GM21360 (cell line): ENCODE measurements around the gene LMAN2.
"Not testable (repeated sequence)": the region's sequence is repeated elsewhere in the genome, so short reads cannot be mapped to it uniquely, and the experiment has no call there.

ENCODE experiments used
- ATAC-seq: cut with Tn5 transposase; IDR thresholded peaks from one replicate; pipeline ENCODE4 v1.9.1; 2021; ENCODE audit warnings: mild to moderate bottlenecking, moderate library complexity; ENCODE audit not compliant: unreplicated experiment

The LMAN2 gene

GRCh38 chr5:177365845-177366527 is 14.5 kb upstream of the LMAN2 start:
- ATAC-seq, result no peak

- no peak for ATAC-seq
Observed at GRCh38 chr5:177364159-177364962, 12.9 kb upstream of the LMAN2 start.

- no peak for ATAC-seq
Observed at GRCh38 chr5:177363565-177363964, 12.1 kb upstream of the LMAN2 start.

- ATAC-seq, result peak; percentile 37
Observed at GRCh38 chr5:177362610-177363507, 11.4 kb upstream of the LMAN2 start.

GRCh38 chr5:177362292-177362609 is 10.8 kb upstream of the LMAN2 start:
- ATAC-seq, result no peak

GRCh38 chr5:177361418-177362291 is 10.2 kb upstream of the LMAN2 start:
- no peak for ATAC-seq

GRCh38 chr5:177360740-177361139 is 9.3 kb upstream of the LMAN2 start:
- ATAC-seq, result not testable (repeated sequence)

GRCh38 chr5:177359860-177360259 is 8.4 kb upstream of the LMAN2 start:
- no peak for ATAC-seq

- ATAC-seq, result no peak
Observed at GRCh38 chr5:177359451-177359851, 8.0 kb upstream of the LMAN2 start.

- ATAC-seq, result no peak
Observed at GRCh38 chr5:177358370-177358819, 6.9 kb upstream of the LMAN2 start.

GRCh38 chr5:177357459-177358351 is 6.2 kb upstream of the LMAN2 start, which contains the start of gene RGS14:
Gene RGS14 (plus strand): TSS chr5:177357924. CDS start chr5:177358025, 101 bp downstream.
- ATAC-seq, result peak; percentile 69

- ATAC-seq, result no peak
Observed at GRCh38 chr5:177357146-177357458, 5.6 kb upstream of the LMAN2 start.

- no peak for ATAC-seq
Observed at GRCh38 chr5:177356746-177357145, 5.3 kb upstream of the LMAN2 start.

- no peak for ATAC-seq
Observed at GRCh38 chr5:177355868-177356168, 4.3 kb upstream of the LMAN2 start.

- ATAC-seq, result no peak
Observed at GRCh38 chr5:177355162-177355867, 3.8 kb upstream of the LMAN2 start.

- no peak for ATAC-seq
Observed at GRCh38 chr5:177354711-177355110, 3.2 kb upstream of the LMAN2 start.

GRCh38 chr5:177354256-177354655 is 2.8 kb upstream of the LMAN2 start:
- no peak for ATAC-seq

GRCh38 chr5:177353093-177353492 is 1.6 kb upstream of the LMAN2 start:
- ATAC-seq, result no peak

GRCh38 chr5:177350776-177351391 is 584 bp downstream of the LMAN2 start:
- peak; percentile 13 for ATAC-seq
